GM19025 (cell line): ENCODE results near the gene GRM3.

ENCODE experiments used
- ATAC-seq: cut with Tn5 transposase; IDR thresholded peaks from one replicate; pipeline ENCODE4 v1.9.1; 2021; ENCODE audit warnings: mild to moderate bottlenecking, low read depth, moderate library complexity; ENCODE audit not compliant: unreplicated experiment

GRM3 gene

GRCh38 chr7:86884152-86884551, 240.4 kb downstream of the GRM3 start:
- no peak for ATAC-seq

DNA sequence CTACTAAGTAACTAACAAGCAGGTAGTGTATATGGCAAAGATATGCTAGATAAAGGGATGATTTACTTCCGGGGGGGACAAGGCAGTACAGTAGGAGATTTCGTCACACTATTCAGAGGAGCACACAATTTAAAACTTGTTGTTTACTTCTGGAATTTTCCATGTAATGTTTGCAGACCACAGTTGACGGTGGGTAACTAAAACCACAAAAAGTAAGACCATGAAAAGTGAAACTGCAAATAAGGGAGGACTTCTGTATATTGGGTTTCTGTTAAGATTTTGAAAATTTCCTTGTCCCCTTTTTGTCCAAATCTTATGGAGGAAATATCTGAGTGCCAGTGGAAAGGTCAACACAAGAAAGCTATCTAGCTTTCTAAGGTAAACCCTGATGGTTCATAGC, 245.8 kb downstream of the GRM3 start:
- ATAC-seq = no peak

DNA sequence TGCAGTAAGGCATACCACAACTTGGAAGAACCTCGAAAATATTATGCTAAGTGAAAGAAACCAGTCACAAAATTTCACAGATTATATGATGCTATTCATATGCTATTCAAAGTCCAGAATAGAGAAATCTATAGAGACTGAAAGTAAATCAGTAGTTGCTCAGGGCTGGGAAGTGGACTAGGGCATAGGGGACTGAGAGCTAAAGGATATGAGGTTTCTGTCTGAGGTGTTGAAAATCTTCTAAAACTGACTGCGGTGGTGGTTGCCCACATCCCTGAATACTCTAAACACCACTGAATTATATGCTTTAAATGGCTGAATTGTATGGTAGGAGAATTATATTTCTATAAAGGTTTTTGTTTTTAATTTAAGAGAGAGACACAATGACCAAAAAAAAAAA, 254.5 kb downstream of the GRM3 start:
- no peak for ATAC-seq

GRCh38 chr7:86900886-86901285, 257.2 kb downstream of the GRM3 start:
- ATAC-seq = no peak

DNA sequence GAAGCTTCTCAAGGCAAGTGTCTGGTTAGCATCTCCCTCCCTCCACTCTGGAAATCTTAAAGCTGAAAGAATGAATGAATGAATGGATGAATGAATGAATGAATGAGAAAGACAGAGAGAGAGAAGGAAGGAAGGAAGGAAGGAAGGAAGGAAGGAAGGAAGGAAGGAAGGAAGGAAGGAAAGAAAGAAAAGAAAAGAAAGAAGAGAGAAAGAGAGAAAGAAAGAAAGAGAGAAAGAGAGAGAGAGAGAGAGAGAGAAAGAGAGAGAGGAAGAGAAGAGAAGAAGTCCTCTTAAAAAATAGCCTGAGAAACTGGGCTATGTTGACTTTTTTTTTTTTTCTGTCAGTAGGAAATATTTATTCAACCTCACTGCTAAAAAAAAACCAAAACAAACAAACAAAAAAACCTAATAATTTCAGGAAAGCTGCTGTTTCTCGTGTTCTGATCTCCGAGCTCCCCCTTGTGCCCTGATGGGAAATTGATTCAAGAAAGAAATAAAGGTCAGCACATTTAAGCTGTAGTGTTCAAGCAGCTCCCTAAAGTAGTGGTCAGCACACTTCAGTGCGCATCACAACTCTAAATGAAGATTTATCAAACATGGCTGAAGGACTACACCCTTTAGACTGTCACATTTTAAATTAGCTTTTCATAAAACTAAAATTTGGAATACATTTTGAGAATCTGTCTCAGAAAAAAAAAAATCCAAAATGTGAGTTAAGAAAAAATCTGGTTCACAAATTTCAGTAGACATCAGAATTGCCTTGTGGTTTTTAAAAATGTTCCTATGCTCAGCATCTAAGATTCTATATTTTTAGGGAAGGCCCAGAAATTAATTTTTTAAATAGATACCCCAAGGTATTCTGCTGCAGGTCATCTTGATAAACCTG, 261.5 kb downstream of the GRM3 start:
- ATAC-seq = no peak

DNA sequence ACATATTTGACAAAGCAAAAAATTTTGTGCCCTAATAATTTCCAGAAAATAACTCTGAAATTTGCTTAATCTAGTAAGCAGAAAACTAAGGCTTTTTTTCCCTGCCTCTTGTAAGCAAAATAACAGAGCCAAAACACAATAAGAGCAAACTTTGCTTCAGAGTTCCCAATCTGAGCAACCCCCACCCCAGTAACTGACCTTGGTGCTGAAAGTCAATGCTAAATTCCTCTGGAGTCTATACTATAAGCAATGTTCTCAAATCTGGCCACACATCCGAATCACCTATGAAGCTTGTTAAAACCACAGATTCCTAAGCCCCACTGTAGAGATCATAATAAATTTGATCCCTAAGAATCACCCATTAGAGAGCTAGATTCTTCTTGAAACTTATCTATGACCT, 265.2 kb downstream of the GRM3 start:
- ATAC-seq = no peak

- no peak for ATAC-seq
Measured at GRCh38 chr7:86911659-86912058, 267.9 kb downstream of the GRM3 start.

- no peak for ATAC-seq
Measured at GRCh38 chr7:86913709-86914108, 270.0 kb downstream of the GRM3 start.
